A549 treated with Hydrocortisone at 1 μM for 4 hours (cell line): Measurements from ENCODE around the gene FOXA2. TPM values are rescaled to one million over a fixed set of nuclear protein-coding genes. Genes with fewer than 3 reads are reported as not detected.

Source experiments
- total RNA-seq: library from RNA; stranded (reverse); fragments of 200-300 nt; extraction: Qiagen RNA extraction; gene quantifications from 5 replicates; pipeline ENCODE4 v1.2.3, GENCODE V29; 2022

The FOXA2 gene
- total RNA-seq, result 13.3 to 18.2 TPM (median 17.3 TPM) in 5 replicates

GRCh38 chr20:22584522-22584921 is at the start of gene FOXA2:
Gene FOXA2 (minus strand): TSS chr20:22584572. CDS start chr20:22584278, 294 bp downstream.

